HG03457 (cell line): ENCODE data around the gene TM4SF20.
"Not testable (repeated sequence)": the region's sequence is repeated elsewhere in the genome, so short reads cannot be mapped to it uniquely, and the experiment has no call there.

Experiments
- ATAC-seq: cut with Tn5 transposase; IDR thresholded peaks from one replicate; pipeline ENCODE4 v1.9.1; 2021; ENCODE audit warnings: moderate number of reproducible peaks; ENCODE audit not compliant: unreplicated experiment

The TM4SF20 gene

GRCh38 chr2:227368574-227368973 lies 10.5 kb downstream of the TM4SF20 start:
- ATAC-seq, result no peak

GRCh38 chr2:227367427-227367795 lies 11.7 kb downstream of the TM4SF20 start:
- no peak for ATAC-seq

GRCh38 chr2:227366769-227367426 lies 12.2 kb downstream of the TM4SF20 start:
- no peak for ATAC-seq

- no peak for ATAC-seq
Measured at GRCh38 chr2:227365833-227366232, 13.3 kb downstream of the TM4SF20 start.

- ATAC-seq, result not testable (repeated sequence)
Measured at GRCh38 chr2:227364585-227365263, 14.4 kb downstream of the TM4SF20 start.

GRCh38 chr2:227363756-227364155 lies 15.3 kb downstream of the TM4SF20 start:
- no peak for ATAC-seq

- no peak for ATAC-seq
Measured at GRCh38 chr2:227360351-227360750, 18.8 kb downstream of the TM4SF20 start.

- peak; percentile 93 for ATAC-seq
Measured at GRCh38 chr2:227351639-227352038, 27.5 kb downstream of the TM4SF20 start.

GRCh38 chr2:227349989-227350612 lies 29.0 kb downstream of the TM4SF20 start:
- ATAC-seq, result no peak

- no peak for ATAC-seq
Measured at GRCh38 chr2:227348324-227348723, 30.8 kb downstream of the TM4SF20 start.

- ATAC-seq, result no peak
Measured at GRCh38 chr2:227347117-227347516, 32.0 kb downstream of the TM4SF20 start.

- no peak for ATAC-seq
Measured at GRCh38 chr2:227344231-227344630, 34.9 kb downstream of the TM4SF20 start.

GRCh38 chr2:227341553-227341952 lies 37.6 kb downstream of the TM4SF20 start:
- ATAC-seq, result no peak

GRCh38 chr2:227340106-227340505 lies 39.0 kb downstream of the TM4SF20 start:
- ATAC-seq, result no peak

GRCh38 chr2:227339098-227339599 lies 40.0 kb downstream of the TM4SF20 start:
- ATAC-seq, result no peak

GRCh38 chr2:227337442-227337841 lies 41.7 kb downstream of the TM4SF20 start:
- ATAC-seq, result no peak

- ATAC-seq, result no peak
Measured at GRCh38 chr2:227335713-227336112, 43.4 kb downstream of the TM4SF20 start.

- ATAC-seq, result no peak
Measured at GRCh38 chr2:227326783-227327182, 52.3 kb downstream of the TM4SF20 start.

GRCh38 chr2:227325839-227326195 lies 53.3 kb downstream of the TM4SF20 start:
- ATAC-seq, result peak; percentile 3

- ATAC-seq, result peak; percentile 98
Measured at GRCh38 chr2:227324995-227325838, 53.9 kb downstream of the TM4SF20 start, which contains the start of gene MFF. MFF (plus strand) TSS chr2:227325251; CDS start chr2:227330666, 5,415 bp downstream.

- ATAC-seq, result no peak
Measured at GRCh38 chr2:227324642-227324994, 54.5 kb downstream of the TM4SF20 start.
